Measurements from ENCODE around the gene PDE1A. TPM values are rescaled to one million over a fixed set of nuclear protein-coding genes. Genes with fewer than 3 reads are reported as not detected.

PDE1A gene
- polyA plus RNA-seq (ENCODE audit: insufficient read length in 4 of 4): 10 to 100 TPM; 16.0 to 34.5 (median 26.1) TPM

- no peak for DNase-seq (ENCODE audit: low read depth in 4 of 4, low spot score in 3 of 4)
Observed at GRCh38 chr2:182426918-182427240, at the start of gene PDE1A. PDE1A (minus strand) TSS chr2:182427036.

- DNase-seq (ENCODE audit: low read depth in 4 of 4, low spot score in 3 of 4): no peak
Observed at GRCh38 chr2:182473635-182474034, 46.8 kb upstream of the PDE1A start.

GRCh38 chr2:182463760-182464159 is 36.9 kb upstream of the PDE1A start:
- no peak for DNase-seq (ENCODE audit: low read depth in 4 of 4, low spot score in 3 of 4)

- no peak for DNase-seq (ENCODE audit: low read depth in 4 of 4, low spot score in 3 of 4)
Observed at GRCh38 chr2:182456784-182457183, 29.9 kb upstream of the PDE1A start.

GRCh38 chr2:182452456-182452990 is 25.7 kb upstream of the PDE1A start:
- no peak for DNase-seq (ENCODE audit: low read depth in 4 of 4, low spot score in 3 of 4)

GRCh38 chr2:182448371-182448770 is 21.5 kb upstream of the PDE1A start:
- no peak for DNase-seq (ENCODE audit: low read depth in 4 of 4, low spot score in 3 of 4)

- no peak for DNase-seq (ENCODE audit: low read depth in 4 of 4, low spot score in 3 of 4)
Observed at GRCh38 chr2:182447863-182448262, 21.0 kb upstream of the PDE1A start.

GRCh38 chr2:182447163-182447562 is 20.3 kb upstream of the PDE1A start:
- DNase-seq (ENCODE audit: low read depth in 4 of 4, low spot score in 3 of 4): no peak

- DNase-seq (ENCODE audit: low read depth in 4 of 4, low spot score in 3 of 4): no peak
Observed at GRCh38 chr2:182446087-182446486, 19.3 kb upstream of the PDE1A start.

- no peak for DNase-seq (ENCODE audit: low read depth in 4 of 4, low spot score in 3 of 4)
Observed at GRCh38 chr2:182445391-182445965, 18.6 kb upstream of the PDE1A start.

- DNase-seq (ENCODE audit: low read depth in 4 of 4, low spot score in 3 of 4): no peak
Observed at GRCh38 chr2:182444806-182445205, 18.0 kb upstream of the PDE1A start.

- DNase-seq (ENCODE audit: low read depth in 4 of 4, low spot score in 3 of 4): no peak
Observed at GRCh38 chr2:182444170-182444569, 17.3 kb upstream of the PDE1A start.

GRCh38 chr2:182436252-182436651 is 9.4 kb upstream of the PDE1A start:
- DNase-seq (ENCODE audit: low read depth in 4 of 4, low spot score in 3 of 4): no peak

GRCh38 chr2:182435754-182436153 is 8.9 kb upstream of the PDE1A start:
- DNase-seq (ENCODE audit: low read depth in 4 of 4, low spot score in 3 of 4): no peak

GRCh38 chr2:182432051-182432450 is 5.2 kb upstream of the PDE1A start:
- no peak for DNase-seq (ENCODE audit: low read depth in 4 of 4, low spot score in 3 of 4)

- no peak for DNase-seq (ENCODE audit: low read depth in 4 of 4, low spot score in 3 of 4)
Observed at GRCh38 chr2:182428476-182428875, 1.6 kb upstream of the PDE1A start.

GRCh38 chr2:182426082-182426917 is 536 bp downstream of the PDE1A start:
- DNase-seq (ENCODE audit: low read depth in 4 of 4, low spot score in 3 of 4): no peak

GRCh38 chr2:182422864-182423263 is 4.0 kb downstream of the PDE1A start:
- DNase-seq (ENCODE audit: low read depth in 4 of 4, low spot score in 3 of 4): no peak

GRCh38 chr2:182420669-182421068 is 6.2 kb downstream of the PDE1A start:
- no peak for DNase-seq (ENCODE audit: low read depth in 4 of 4, low spot score in 3 of 4)

GRCh38 chr2:182416861-182417260 is 10.0 kb downstream of the PDE1A start:
- DNase-seq (ENCODE audit: low read depth in 4 of 4, low spot score in 3 of 4): no peak

GRCh38 chr2:182416191-182416590 is 10.6 kb downstream of the PDE1A start:
- DNase-seq (ENCODE audit: low read depth in 4 of 4, low spot score in 3 of 4): no peak

GRCh38 chr2:182415771-182416170 is 11.1 kb downstream of the PDE1A start:
- no peak for DNase-seq (ENCODE audit: low read depth in 4 of 4, low spot score in 3 of 4)

All from left renal pelvis (tissue), 4 donors.